ENCODE results near the gene AEBP1.

AEBP1 gene

DNA sequence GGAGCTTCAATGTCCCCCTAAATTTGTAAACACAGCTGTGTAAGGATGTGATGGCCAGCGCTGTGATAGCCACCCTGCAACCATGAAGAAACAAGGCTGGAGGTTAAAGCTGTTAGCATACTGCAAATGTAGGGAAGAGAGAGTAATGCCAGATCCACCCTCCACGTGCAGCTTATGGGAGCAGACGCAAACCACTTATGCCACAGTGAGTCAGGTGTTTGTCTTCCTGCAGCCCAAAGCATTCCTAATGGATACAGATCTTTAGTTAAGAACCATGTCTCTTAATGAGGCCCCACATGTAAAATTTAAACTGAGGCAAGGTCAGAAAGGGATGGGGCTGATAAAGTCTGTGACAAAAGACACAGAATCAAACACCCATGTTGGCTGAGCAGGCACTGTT is 50.6 kb downstream of the AEBP1 start:
- no peak for TF ChIP-seq CTCF (IDR thresholded peaks at IDR 0.05; ENCODE audit: low read depth, low read length)

DNA sequence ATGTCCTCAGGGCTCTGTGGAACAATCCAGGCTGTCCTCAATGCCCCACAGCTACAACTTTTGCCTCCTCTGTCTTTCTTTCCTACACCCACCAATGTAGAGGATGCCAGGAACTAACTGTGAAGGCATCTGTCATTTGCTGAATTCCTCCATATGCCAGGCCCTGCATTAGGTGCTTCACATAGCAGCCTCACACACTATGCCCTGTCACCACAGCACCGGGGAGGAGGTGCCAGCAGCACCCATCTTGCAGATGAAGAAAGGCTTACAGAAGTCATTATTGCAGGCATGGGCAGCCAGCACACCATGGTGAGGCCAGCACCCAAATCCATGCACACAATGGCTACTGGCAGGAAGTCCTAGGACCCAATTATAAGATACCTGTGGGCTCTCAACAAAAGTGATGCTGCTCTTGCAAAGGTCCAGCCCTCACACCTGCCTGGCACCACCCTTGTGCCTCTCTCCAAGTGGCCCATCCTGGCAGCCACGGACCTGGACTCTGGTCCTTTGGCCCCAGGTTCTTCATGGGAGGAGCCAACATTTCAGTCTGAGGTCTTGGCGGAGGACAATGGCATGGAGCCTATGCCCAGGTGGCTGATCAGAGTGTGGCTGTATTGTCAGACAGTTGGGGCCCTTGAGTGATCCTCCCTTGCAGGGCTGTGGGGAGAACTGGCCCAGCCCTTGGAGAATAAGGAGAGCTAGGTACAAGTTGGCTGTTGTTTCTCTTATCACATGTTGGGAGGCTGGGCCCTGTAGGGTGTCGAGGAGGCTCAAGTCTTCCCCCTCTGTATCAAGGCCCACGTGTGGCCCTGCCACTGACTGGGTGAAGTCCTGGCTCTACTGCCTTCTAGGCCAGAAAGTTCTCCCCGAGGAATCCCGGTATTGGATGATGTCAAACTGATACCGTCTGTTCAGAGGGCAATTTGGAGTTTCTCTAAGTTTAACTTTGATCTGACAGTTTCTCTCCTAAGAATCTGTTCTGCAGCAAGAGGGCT is 51.3 kb downstream of the AEBP1 start:
- no peak for TF ChIP-seq CTCF (IDR thresholded peaks at IDR 0.05; ENCODE audit: low read depth, low read length)
- DNase-seq (ENCODE audit: extremely low read depth, low read depth), result no peak

More for the DNA sequence above, 50.6 kb downstream of the AEBP1 start:
- no peak for DNase-seq (ENCODE audit: extremely low read depth, low read depth)

DNA sequence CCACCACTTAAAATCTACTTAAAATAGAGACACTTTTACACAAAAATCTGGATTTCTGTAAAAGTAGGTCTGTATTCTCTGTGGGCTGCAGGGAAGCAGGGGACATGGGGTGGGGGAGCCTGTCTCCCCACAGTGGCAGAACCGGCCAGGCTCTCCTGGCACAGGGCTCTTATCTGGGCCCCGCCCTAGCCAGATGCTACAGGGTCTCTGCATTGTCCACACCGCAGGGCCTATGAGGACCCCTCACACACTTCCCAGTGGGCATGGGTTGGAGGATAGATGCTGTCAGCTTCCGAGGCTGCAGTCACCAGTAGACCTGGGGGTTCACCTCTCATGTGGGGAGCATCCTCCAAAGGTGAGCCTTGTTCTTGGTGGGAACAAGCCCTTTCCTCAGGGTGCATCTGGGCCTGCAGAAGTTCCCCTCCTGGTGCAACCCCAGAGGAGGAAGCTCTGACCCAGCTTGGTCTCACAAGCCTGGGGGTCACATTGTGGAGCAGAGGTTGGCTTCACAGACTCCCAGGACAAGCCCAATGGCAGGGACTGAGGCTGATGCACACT is 52.4 kb downstream of the AEBP1 start:
- DNase-seq (ENCODE audit: extremely low read depth, low read depth), result no peak
- no peak for TF ChIP-seq CTCF (IDR thresholded peaks at IDR 0.05; ENCODE audit: low read depth, low read length)

DNA sequence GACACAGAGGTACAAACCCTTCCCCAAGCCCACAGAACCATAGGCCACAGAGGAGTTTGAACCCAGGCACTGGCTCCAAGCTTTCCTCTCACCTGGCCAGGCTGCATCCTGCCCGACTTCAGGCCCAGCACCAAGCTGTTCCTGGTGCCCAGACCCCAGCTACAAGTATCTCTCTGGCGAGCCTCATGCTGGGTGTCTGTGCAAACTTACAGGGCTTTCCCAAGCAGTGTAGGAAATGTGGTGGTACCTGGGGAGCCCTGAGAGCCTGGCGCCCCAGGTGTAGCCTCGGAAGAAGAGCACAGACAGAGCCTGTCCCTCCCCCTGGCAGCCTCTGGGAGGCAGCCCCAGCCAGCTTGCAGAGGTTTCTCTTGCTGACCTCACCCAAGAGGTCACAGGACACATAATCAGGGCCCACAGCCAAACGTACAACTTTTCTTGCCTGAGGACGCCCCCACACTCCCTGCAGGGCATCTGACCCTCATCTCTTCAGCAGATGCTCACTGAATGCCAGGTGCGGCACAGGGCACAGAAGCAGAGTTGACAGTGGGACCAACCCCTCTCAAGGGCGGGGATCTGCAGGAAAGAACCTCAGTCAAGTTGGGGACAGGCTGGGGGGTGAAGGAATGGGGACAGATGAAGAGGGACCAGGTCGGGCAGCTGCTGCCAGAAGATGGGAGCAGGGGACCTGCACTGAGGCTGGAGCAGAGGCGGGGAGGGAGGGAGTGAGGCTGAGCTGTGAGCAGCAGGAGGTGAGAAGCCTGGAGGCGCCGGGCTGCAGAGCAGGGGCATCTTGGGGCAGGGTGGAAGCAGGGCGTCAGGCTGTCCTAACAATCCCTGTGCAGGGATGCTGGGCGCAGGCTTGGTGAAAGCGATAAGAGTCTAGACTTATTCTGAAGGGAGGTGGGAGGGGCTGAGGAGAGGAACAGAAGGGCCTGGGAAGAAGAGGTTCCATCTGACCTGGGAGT is 53.3 kb downstream of the AEBP1 start:
- TF ChIP-seq CTCF (IDR thresholded peaks at IDR 0.05; ENCODE audit: low read depth, low read length), result no peak
- no peak for DNase-seq (ENCODE audit: extremely low read depth, low read depth)

- no peak for TF ChIP-seq CTCF (IDR thresholded peaks at IDR 0.05; ENCODE audit: low read depth, low read length)
- DNase-seq (ENCODE audit: extremely low read depth, low read depth), result no peak
These were observed 54.1 kb downstream of the AEBP1 start for GRCh38 chr7:44158096-44158872.

GRCh38 chr7:44158873-44159631 is 54.9 kb downstream of the AEBP1 start:
- DNase-seq (ENCODE audit: extremely low read depth, low read depth), result no peak
- no peak for TF ChIP-seq CTCF (IDR thresholded peaks at IDR 0.05; ENCODE audit: low read depth, low read length)

All from AG09319 (cell line).